HG03039 (cell line): Measurements from ENCODE around the gene RSPO3.

Experiments used
- ATAC-seq: cut with Tn5 transposase; IDR thresholded peaks from one replicate; pipeline ENCODE4 v1.9.1; 2021; ENCODE audit warnings: mild to moderate bottlenecking, moderate library complexity; ENCODE audit not compliant: unreplicated experiment

Gene RSPO3

GRCh38 chr6:127154509-127154908, 36.0 kb downstream of the RSPO3 start:
- ATAC-seq, result no peak

GRCh38 chr6:127160484-127160883, 42.0 kb downstream of the RSPO3 start:
- no peak for ATAC-seq

- no peak for ATAC-seq
These were observed 44.4 kb downstream of the RSPO3 start for GRCh38 chr6:127162836-127163235.

GRCh38 chr6:127164036-127164435, 45.6 kb downstream of the RSPO3 start:
- ATAC-seq, result no peak

- ATAC-seq, result no peak
These were observed 46.1 kb downstream of the RSPO3 start for GRCh38 chr6:127164565-127164964.

- no peak for ATAC-seq
These were observed 54.9 kb downstream of the RSPO3 start for GRCh38 chr6:127173156-127173940.

- ATAC-seq, result no peak
These were observed 57.7 kb downstream of the RSPO3 start for GRCh38 chr6:127176146-127176545.

GRCh38 chr6:127177030-127177922, 58.8 kb downstream of the RSPO3 start:
- no peak for ATAC-seq

- ATAC-seq, result no peak
These were observed 59.4 kb downstream of the RSPO3 start for GRCh38 chr6:127177923-127178231.

- no peak for ATAC-seq
These were observed 60.3 kb downstream of the RSPO3 start for GRCh38 chr6:127178746-127179145.

- no peak for ATAC-seq
These were observed 62.0 kb downstream of the RSPO3 start for GRCh38 chr6:127180426-127180825.

GRCh38 chr6:127182501-127182900, 64.0 kb downstream of the RSPO3 start:
- ATAC-seq, result no peak

GRCh38 chr6:127185437-127185995, 67.0 kb downstream of the RSPO3 start:
- ATAC-seq, result no peak

GRCh38 chr6:127186889-127187288, 68.4 kb downstream of the RSPO3 start:
- ATAC-seq, result no peak

- ATAC-seq, result no peak
These were observed 70.3 kb downstream of the RSPO3 start for GRCh38 chr6:127188744-127189143.

GRCh38 chr6:127190552-127190951, 72.1 kb downstream of the RSPO3 start:
- no peak for ATAC-seq

GRCh38 chr6:127191716-127192115, 73.2 kb downstream of the RSPO3 start:
- ATAC-seq, result no peak

- no peak for ATAC-seq
These were observed 74.6 kb downstream of the RSPO3 start for GRCh38 chr6:127192911-127193541.

- ATAC-seq, result no peak
These were observed 77.4 kb downstream of the RSPO3 start for GRCh38 chr6:127195833-127196232.

- no peak for ATAC-seq
These were observed 80.1 kb downstream of the RSPO3 start for GRCh38 chr6:127198549-127198948.

- no peak for ATAC-seq
These were observed 81.0 kb downstream of the RSPO3 start for GRCh38 chr6:127199470-127199869.
